Measurements from ENCODE around the gene USP40. TPM values are rescaled to one million over a fixed set of nuclear protein-coding genes. Genes with fewer than 3 reads are reported as not detected.
A peak's percentile ranks its signal among the peaks of the same experiment; 100 is the strongest.

The USP40 gene
- total and polyA plus RNA-seq, 7 experiments from 2014 or later: 3.9 to 24.3 (median 16.4) TPM

- CTCF ChIA-PET: interaction anchor here (0.6 kb wide), 1 partner anchor 52 kb away, joined by 3 read pairs; the partner anchor contains the start of gene UGT1A8
- DNase-seq: peak in 1 of 9 donors; percentile 10
- Mint-ChIP-seq H3K36me3 (peaks cover 0 to 12% (median 6%) of the 10 kb centered on the region in 5 donors), H3K9me3 (no peaks in the 10 kb centered on the region), H3K4me3 (peak overlapping the region; percentile 92 to 97 (median 94)), H3K27me3 (peaks cover 0 to 16% (median 0%) of the 10 kb centered on the region in 5 donors), H3K27ac (peak overlapping the region; percentile 70 to 97 (median 95)), H3K4me1 (peaks cover 7 to 21% (median 14%) of the 10 kb centered on the region in 7 donors)
- no peaks in the 10 kb centered on the region for H3K9me3 ChIP-seq (ENCODE audit: control insufficient read depth in 2 of 3, low read length in 3 of 3)
- peak overlapping the region; percentile 87 for H3K27ac ChIP-seq (ENCODE audit: low read depth, low read length)
- intact Hi-C loops (cut with micrococcal nuclease): loop anchor here (2.0 to 10.0 kb wide), 4 partner anchors 145 to 1603 kb away; partner anchors contain the start of gene DIS3L2 (in 1 of the 2)
- peaks cover 0 to 6% (median 0%) of the 10 kb centered on the region in 3 experiments for H3K36me3 ChIP-seq (ENCODE audit: control insufficient read depth in 2 of 3, insufficient read depth in 3 of 3, low read length in 3 of 3)
- no peaks in the 10 kb centered on the region for H3K27me3 ChIP-seq (ENCODE audit: control insufficient read depth in 2 of 2, insufficient read depth in 2 of 2, low read length in 2 of 2)
- POLR2A ChIA-PET: interaction anchor here (1.6 kb wide), 1 partner anchor 20 kb away, joined by 3 read pairs; no protein-coding TSS in a partner anchor
- no peak for ATAC-seq
- peak overlapping the region; percentile 75 for H3K4me3 ChIP-seq (ENCODE audit: low read length)
- H3K4me1 ChIP-seq (ENCODE audit: control insufficient read depth in 2 of 2, insufficient read depth in 2 of 2, low read length in 2 of 2): no peaks in the 10 kb centered on the region
Measured at GRCh38 chr2:233565685-233566140, 869 bp downstream of the USP40 start.

DNA sequence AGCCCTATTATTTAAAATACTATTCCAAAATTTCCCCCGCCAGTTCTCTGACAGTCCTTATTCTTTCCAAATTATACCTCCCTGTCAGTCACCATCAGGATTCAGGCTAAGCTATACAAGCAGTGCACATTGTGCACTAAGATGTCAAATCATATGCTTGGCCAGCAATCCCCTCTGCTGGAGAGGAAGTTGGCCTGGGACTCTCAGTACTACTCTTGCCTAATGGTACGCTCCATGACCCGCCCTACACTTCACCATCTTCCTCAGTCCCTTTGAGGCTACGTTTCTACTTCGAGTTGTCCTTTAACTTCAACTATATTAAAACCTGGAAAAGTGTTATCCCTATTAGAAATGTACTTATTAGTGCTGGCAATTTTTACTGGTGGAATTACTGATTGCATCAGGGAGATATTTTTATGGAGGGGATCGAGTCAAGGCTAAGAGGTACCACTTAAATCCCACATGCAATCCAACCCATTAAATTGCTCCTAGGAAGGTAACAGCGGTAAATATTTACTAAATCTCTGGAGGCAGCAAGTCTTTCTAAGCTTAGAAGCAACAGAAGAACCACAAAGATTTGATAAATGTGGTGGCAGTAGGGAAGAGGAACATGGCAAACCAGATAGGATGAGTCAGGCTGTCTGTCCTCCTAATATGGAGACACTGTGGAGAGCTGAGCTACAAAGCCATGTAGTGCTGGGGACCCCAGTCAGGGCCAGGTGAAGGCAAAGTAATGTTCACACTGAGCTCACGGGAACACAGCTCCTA, 2.7 kb downstream of the USP40 start:
- Histone ChIP-seq H3K4me1 (ENCODE audit: control insufficient read depth in 2 of 2, insufficient read depth in 2 of 2, low read length in 2 of 2) (no peaks in the 10 kb centered on the region), H3K9me3 (ENCODE audit: control insufficient read depth in 2 of 3, low read length in 3 of 3) (no peaks in the 10 kb centered on the region), H3K27ac (ENCODE audit: low read depth, low read length) (no peak overlapping the region), H3K4me3 (ENCODE audit: low read length) (no peak overlapping the region), H3K36me3 (ENCODE audit: control insufficient read depth in 2 of 3, insufficient read depth in 3 of 3, low read length in 3 of 3) (peaks cover 0 to 6% (median 0%) of the 10 kb centered on the region in 3 experiments), H3K27me3 (ENCODE audit: control insufficient read depth in 2 of 2, insufficient read depth in 2 of 2, low read length in 2 of 2) (no peaks in the 10 kb centered on the region)
- Mint-ChIP-seq H3K9me3 (no peaks in the 10 kb centered on the region), H3K36me3 (peaks cover 0 to 26% (median 15%) of the 10 kb centered on the region in 5 donors), H3K27ac (peak overlapping the region in 2 of 9 donors; percentile 67 to 75), H3K4me3 (peak overlapping the region in 2 of 10 donors; percentile 11 to 40), H3K27me3 (peaks cover 0 to 4% (median 0%) of the 10 kb centered on the region in 5 donors), H3K4me1 (peaks cover 7 to 28% (median 14%) of the 10 kb centered on the region in 7 donors)
- ChIA-PET POLR2A (no interaction called here), CTCF (no interaction called here)
- ATAC-seq: no peak
- intact Hi-C loops (cut with micrococcal nuclease): loop anchor here (10.0 kb wide), 2 partner anchors 149 to 159 kb away; no protein-coding TSS in a partner anchor
- DNase-seq: no peak

DNA sequence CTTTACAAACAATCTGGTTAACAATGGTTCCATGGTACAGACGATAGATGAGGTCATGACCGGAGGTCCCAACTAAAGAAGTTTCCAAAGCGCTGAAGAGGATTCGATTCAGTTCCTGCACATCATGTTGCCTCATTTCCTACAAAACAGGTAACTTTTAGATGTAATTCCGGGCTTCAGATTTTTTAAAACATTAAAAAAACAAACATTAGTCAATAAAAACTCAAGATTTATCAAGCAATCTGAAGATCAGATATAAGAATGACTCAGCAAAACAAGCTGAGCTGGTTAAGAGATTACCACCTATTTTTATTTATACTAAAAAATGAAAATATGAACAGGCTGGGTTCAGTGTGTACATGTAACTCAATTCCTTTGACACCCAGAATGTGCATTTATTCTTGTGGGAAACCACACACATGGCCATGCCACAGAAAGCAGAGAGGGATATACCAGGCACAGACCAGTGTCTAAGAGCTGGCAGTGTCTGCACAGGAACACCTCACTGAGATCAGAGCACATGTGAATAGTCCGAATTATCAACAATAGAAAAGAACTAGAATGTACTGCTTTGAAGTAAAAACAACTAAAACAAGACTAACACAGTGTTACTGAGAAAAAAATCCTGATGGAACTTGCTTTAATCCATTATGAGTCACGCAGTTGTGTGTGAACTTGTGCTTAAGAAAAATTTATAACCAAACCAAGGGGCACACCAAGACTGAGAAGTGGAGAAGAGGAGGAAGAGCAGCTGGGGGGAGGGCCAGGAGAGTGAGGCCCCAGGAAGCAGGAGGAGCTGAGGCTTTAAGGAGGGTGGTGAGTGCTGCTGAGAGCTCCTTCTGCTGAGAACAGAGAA, 9.5 kb downstream of the USP40 start:
- Histone ChIP-seq H3K9me3 (ENCODE audit: control insufficient read depth in 2 of 3, low read length in 3 of 3) (no peaks in the 10 kb centered on the region), H3K4me1 (ENCODE audit: control insufficient read depth in 2 of 2, insufficient read depth in 2 of 2, low read length in 2 of 2) (no peaks in the 10 kb centered on the region), H3K27me3 (ENCODE audit: control insufficient read depth in 2 of 2, insufficient read depth in 2 of 2, low read length in 2 of 2) (no peaks in the 10 kb centered on the region), H3K4me3 (ENCODE audit: low read length) (no peak overlapping the region), H3K27ac (ENCODE audit: low read depth, low read length) (no peak overlapping the region), H3K36me3 (ENCODE audit: control insufficient read depth in 2 of 3, insufficient read depth in 3 of 3, low read length in 3 of 3) (no peaks in the 10 kb centered on the region)
- Mint-ChIP-seq H3K27me3 (no peaks in the 10 kb centered on the region), H3K4me3 (peak overlapping the region in 5 of 10 donors; percentile 2 to 58 (median 37)), H3K27ac (peak overlapping the region in 7 of 9 donors; percentile 8 to 79 (median 63)), H3K9me3 (no peaks in the 10 kb centered on the region), H3K4me1 (peaks cover 6 to 15% (median 11%) of the 10 kb centered on the region in 7 donors), H3K36me3 (peaks cover 8 to 56% (median 38%) of the 10 kb centered on the region in 5 donors)
- intact Hi-C loops (cut with micrococcal nuclease): no loop called here
- ATAC-seq: no peak
- POLR2A ChIA-PET: interaction anchor here (0.9 kb wide), 1 partner anchor 10 kb away, joined by 3 read pairs; the partner anchor contains the start of gene USP40
- CTCF ChIA-PET: interaction anchor here (0.6 kb wide), 1 partner anchor 12 kb away, joined by 3 read pairs; no protein-coding TSS in a partner anchor
- peak in 1 of 9 donors; percentile 3 for DNase-seq

DNA sequence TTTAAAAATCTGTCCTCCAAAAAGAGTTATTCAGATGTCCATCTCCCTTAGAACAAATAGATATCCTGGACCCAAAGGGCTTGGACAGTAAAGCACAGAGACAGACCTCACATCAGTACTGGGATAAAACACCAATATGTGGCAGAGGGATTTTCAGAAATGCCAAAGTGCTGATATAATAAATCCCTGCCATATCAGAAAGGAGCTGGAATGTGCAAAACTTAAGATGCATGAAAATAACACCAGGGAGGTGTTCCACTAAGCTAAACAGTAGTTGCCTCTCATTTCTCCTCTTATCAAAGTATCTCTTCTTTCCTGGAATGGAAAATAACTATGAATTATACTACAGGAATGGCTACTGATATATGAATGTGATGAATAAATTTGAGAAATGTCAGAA, 13.2 kb downstream of the USP40 start:
- no peaks in the 10 kb centered on the region for H3K9me3 Mint-ChIP-seq
- no peaks in the 10 kb centered on the region for H3K27me3 Mint-ChIP-seq
- Histone ChIP-seq H3K9me3 (ENCODE audit: control insufficient read depth in 2 of 3, low read length in 3 of 3) (no peaks in the 10 kb centered on the region), H3K27me3 (ENCODE audit: control insufficient read depth in 2 of 2, insufficient read depth in 2 of 2, low read length in 2 of 2) (no peaks in the 10 kb centered on the region), H3K27ac (ENCODE audit: low read depth, low read length) (no peak overlapping the region), H3K36me3 (ENCODE audit: control insufficient read depth in 2 of 3, insufficient read depth in 3 of 3, low read length in 3 of 3) (peaks cover 0 to 4% (median 0%) of the 10 kb centered on the region in 3 experiments), H3K4me3 (ENCODE audit: low read length) (no peak overlapping the region), H3K4me1 (ENCODE audit: control insufficient read depth in 2 of 2, insufficient read depth in 2 of 2, low read length in 2 of 2) (no peaks in the 10 kb centered on the region)
- intact Hi-C loops (cut with micrococcal nuclease): no loop called here
- peaks cover 8 to 54% (median 37%) of the 10 kb centered on the region in 5 donors for H3K36me3 Mint-ChIP-seq
- ChIA-PET CTCF (interaction anchor here (0.6 kb wide), 1 partner anchor 979 kb away, joined by 3 read pairs; no protein-coding TSS in a partner anchor), POLR2A (no interaction called here)
- no peak overlapping the region for H3K4me3 Mint-ChIP-seq
- peaks cover 6 to 12% (median 9%) of the 10 kb centered on the region in 7 donors for H3K4me1 Mint-ChIP-seq
- ATAC-seq (no peak), DNase-seq (no peak)
- H3K27ac Mint-ChIP-seq: no peak overlapping the region

- no peak overlapping the region for H3K4me3 Mint-ChIP-seq
- no peaks in the 10 kb centered on the region for H3K9me3 Mint-ChIP-seq
- H3K9me3 ChIP-seq (ENCODE audit: control insufficient read depth in 2 of 3, low read length in 3 of 3): no peaks in the 10 kb centered on the region
- H3K4me3 ChIP-seq (ENCODE audit: low read length): no peak overlapping the region
- no peak for DNase-seq
- no peaks in the 10 kb centered on the region for H3K27me3 Mint-ChIP-seq
- intact Hi-C loops (cut with micrococcal nuclease): no loop called here
- H3K27ac Mint-ChIP-seq: no peak overlapping the region
- ChIA-PET CTCF (no interaction called here), POLR2A (interaction anchor here (0.7 kb wide), 1 partner anchor 65 kb away, joined by 4 read pairs; no protein-coding TSS in a partner anchor)
- H3K36me3 ChIP-seq (ENCODE audit: control insufficient read depth in 2 of 3, insufficient read depth in 3 of 3, low read length in 3 of 3): peaks cover 0 to 9% (median 0%) of the 10 kb centered on the region in 3 experiments
- H3K4me1 Mint-ChIP-seq: peaks cover 0 to 2% (median 0%) of the 10 kb centered on the region in 7 donors
- no peak overlapping the region for H3K27ac ChIP-seq (ENCODE audit: low read depth, low read length)
- no peaks in the 10 kb centered on the region for H3K27me3 ChIP-seq (ENCODE audit: control insufficient read depth in 2 of 2, insufficient read depth in 2 of 2, low read length in 2 of 2)
- peaks cover 8 to 52% (median 36%) of the 10 kb centered on the region in 5 donors for H3K36me3 Mint-ChIP-seq
- no peaks in the 10 kb centered on the region for H3K4me1 ChIP-seq (ENCODE audit: control insufficient read depth in 2 of 2, insufficient read depth in 2 of 2, low read length in 2 of 2)
- no peak for ATAC-seq
Measured at GRCh38 chr2:233551491-233551890, 15.1 kb downstream of the USP40 start.

DNA sequence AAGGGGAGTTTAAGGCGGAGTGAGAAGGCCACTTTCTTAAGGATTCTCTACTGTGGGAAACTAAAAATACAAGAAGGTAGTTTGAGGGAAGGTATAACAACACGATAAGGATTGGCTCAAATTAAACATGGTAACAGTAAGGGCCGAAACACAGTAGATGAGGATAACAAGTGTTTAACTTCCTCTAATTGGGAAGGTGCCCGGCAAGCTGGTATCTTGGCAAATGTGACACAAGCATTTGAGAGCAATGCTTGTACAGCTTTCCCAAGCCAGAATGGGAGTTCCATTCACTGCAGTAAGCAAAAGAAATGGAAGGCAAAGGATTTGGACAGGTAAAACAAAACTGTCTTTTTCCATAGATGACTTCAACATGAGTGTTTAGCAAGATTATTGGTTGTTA, 19.8 kb downstream of the USP40 start:
- DNase-seq (no peak), ATAC-seq (no peak)
- Histone ChIP-seq H3K36me3 (ENCODE audit: control insufficient read depth in 2 of 3, insufficient read depth in 3 of 3, low read length in 3 of 3) (peaks cover 0 to 19% (median 0%) of the 10 kb centered on the region in 3 experiments), H3K4me3 (ENCODE audit: low read length) (no peak overlapping the region), H3K27ac (ENCODE audit: low read depth, low read length) (no peak overlapping the region), H3K4me1 (ENCODE audit: control insufficient read depth in 2 of 2, insufficient read depth in 2 of 2, low read length in 2 of 2) (no peaks in the 10 kb centered on the region), H3K9me3 (ENCODE audit: control insufficient read depth in 2 of 3, low read length in 3 of 3) (no peaks in the 10 kb centered on the region), H3K27me3 (ENCODE audit: control insufficient read depth in 2 of 2, insufficient read depth in 2 of 2, low read length in 2 of 2) (no peaks in the 10 kb centered on the region)
- intact Hi-C loops (cut with micrococcal nuclease): no loop called here
- Mint-ChIP-seq H3K9me3 (no peaks in the 10 kb centered on the region), H3K36me3 (peaks cover 14 to 72% (median 34%) of the 10 kb centered on the region in 5 donors), H3K27me3 (no peaks in the 10 kb centered on the region), H3K27ac (no peak overlapping the region), H3K4me1 (peaks cover 0 to 12% (median 0%) of the 10 kb centered on the region in 7 donors), H3K4me3 (no peak overlapping the region)
- POLR2A ChIA-PET: no interaction called here
- CTCF ChIA-PET: no interaction called here

Data from naive thymus-derived CD4-positive, alpha-beta T cell (primary cell).